Midbrain (tissue), 1 donor: Measurements from ENCODE around the gene CDC42BPB.

Source experiments
- DNase-seq: peaks from one replicate; lab custom pipeline; 2025; lab: John Stamatoyannopoulos, UW

Gene CDC42BPB

GRCh38 chr14:103095210-103095778 lies 37.9 kb upstream of the CDC42BPB start:
- DNase-seq: no peak

DNA sequence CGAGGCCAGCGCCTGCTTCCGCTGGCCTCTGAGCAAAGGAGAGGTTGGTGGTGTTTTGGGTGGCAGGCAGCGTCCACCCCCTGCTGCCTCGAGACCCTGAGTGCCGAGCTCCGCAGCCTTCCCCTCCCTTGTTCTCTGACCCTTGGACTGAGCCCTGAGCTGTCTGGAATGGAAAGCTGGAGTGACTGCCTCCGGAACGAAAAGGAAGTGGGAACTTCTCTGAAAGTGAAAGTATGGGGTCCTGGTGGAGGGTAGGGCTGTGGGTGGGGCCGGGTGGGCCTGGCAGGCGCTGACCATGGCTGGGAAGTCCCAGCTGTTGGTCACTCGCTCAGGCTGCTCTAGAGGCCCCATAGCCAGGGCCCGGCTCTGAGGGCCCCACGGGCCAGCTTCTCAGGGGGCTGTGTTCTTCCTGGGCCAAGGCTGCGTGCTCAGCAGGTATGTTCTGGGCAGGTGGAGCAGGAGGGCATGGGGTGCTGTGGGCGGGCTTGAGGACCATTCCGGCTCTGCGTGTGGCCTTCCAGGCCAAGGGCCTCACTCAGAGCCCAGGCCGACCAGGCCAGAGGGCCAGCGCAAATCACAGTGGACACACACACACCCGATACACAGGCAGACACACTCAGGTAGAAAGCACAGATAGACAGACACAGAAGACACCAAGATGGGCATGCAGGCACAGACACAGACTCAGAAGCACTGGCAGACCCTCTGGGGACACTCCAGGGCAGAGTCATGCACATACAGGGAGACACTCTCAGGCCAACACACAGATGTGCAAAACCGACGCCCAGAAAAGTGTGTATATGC lies 37.3 kb upstream of the CDC42BPB start, which contains the start of gene EXOC3L4:
Gene EXOC3L4 (plus strand): TSS at position 320 of the 804 bp plus-strand sequence. CDS start 5,495 bp downstream, outside the sequence.
- DNase-seq: no peak

DNA sequence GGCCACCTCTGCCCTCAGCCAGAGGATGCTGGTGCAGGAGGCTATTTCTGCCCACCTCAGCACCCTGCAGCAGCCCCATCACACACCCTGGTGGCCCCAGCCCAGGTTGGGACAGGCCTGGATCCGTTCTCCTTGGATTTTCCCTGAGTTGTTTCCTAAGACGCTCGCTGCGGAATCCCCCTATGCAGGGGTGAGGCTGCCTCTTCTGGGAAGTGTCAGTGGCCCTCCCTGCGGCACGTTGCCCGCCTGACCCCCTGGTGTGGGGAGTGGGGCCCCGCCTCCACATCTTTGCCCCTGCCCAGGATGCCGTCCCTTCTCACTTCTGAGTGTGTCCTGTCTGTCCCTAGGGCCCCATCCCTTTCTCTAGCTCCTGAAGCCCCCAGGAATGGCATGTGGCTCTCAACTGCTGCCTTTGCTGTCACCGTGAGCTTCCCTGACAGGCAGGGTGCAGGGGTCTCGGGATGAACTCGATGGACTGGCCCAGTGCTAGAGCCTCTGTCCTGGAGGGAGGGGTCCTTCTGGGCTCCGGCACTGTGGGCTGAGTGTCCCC lies 36.6 kb upstream of the CDC42BPB start:
- DNase-seq: no peak

DNA sequence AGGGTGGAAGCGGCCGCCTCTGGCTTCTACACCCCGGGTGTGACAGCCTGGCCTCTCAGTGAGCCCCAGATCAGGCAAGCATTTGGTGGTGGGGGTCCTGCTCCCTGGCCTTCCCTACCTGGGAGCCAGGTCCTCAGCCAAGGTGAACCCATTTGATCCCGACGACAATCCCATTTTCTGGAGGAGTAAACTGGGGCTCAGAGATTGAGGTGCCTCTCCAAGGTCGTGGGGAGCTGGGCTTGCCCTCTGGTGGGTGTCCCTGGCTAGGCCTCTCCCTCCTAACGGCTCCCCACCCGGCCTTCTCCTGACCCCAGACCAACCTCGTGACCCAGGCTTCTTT lies 34.5 kb upstream of the CDC42BPB start:
- DNase-seq: no peak

GRCh38 chr14:103091041-103091882 lies 33.9 kb upstream of the CDC42BPB start:
- DNase-seq: no peak

GRCh38 chr14:103090481-103091020 lies 33.2 kb upstream of the CDC42BPB start:
- no peak for DNase-seq

DNA sequence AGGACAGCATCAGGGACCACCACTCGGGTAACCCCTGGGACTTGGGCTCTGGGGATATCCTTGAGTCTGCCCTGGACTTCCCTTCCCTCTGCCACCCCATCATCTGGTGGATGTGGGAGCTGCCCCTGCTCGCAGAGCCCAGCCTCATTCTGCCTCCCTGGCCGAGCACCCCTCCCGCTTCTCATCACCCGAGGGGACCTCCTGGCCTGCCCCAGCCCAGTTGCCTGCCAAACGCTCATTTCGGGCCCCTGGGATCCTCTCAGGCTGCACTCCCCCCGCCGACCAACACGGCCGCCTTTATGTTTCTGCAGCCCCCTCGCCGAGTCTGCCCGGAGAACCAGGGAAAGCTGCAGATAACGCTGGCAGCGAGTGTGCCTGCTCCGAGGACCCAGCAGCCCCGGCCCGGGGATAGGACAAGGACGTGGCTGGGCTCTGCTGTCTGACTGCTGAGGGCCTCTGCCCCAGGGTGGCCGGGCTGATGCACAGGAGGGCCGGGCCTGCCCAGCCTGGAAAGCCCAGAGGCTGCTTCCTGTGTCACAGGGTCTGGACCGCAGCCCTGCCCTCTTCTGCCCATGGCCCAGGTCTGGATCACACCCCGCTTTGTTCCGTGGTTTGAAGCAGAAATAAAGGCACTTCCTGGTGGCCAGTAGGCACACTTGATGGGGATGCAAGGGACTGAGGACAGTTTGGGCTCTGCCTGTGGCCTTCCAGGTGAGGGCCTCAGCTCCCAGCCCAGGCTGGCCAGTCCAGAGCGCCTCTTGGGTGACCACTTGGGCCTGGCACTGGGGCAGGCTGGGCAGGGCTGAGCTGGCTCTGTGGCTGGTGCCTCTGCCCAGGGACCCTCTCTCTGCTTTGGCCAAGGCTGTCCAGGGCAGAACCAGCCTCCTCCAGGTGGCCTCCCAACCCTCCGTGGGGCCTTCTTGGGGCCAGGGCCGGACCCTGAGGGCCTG lies 32.3 kb upstream of the CDC42BPB start:
- no peak for DNase-seq

- DNase-seq: no peak
These were observed 31.6 kb upstream of the CDC42BPB start for GRCh38 chr14:103088921-103089320.

DNA sequence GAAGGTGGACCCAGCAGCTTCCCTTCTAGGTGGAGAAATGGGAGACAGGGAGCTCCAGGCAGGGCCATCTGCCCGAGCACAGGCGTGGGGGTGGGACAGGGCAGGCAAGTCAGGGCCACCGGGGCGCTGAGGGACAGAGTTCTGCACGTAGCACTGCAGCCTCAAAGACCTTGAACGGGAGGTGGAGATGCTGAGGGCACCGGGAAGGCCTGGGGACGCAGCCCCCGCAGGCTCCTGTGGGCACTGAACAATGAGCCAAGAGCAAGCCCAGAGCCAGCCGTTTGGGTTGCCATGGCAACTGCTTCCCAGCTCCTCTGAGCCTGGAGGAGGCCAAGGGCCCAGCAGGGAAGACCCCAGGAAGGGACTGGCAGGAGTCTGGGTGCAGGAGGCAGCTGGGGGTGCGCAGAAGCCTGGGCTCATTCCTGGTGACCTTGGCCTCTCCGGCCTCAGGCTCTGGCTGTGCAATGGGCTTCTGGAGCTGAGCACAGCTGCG lies 30.0 kb upstream of the CDC42BPB start:
- DNase-seq: no peak

GRCh38 chr14:103086771-103087342 lies 29.5 kb upstream of the CDC42BPB start:
- no peak for DNase-seq

DNA sequence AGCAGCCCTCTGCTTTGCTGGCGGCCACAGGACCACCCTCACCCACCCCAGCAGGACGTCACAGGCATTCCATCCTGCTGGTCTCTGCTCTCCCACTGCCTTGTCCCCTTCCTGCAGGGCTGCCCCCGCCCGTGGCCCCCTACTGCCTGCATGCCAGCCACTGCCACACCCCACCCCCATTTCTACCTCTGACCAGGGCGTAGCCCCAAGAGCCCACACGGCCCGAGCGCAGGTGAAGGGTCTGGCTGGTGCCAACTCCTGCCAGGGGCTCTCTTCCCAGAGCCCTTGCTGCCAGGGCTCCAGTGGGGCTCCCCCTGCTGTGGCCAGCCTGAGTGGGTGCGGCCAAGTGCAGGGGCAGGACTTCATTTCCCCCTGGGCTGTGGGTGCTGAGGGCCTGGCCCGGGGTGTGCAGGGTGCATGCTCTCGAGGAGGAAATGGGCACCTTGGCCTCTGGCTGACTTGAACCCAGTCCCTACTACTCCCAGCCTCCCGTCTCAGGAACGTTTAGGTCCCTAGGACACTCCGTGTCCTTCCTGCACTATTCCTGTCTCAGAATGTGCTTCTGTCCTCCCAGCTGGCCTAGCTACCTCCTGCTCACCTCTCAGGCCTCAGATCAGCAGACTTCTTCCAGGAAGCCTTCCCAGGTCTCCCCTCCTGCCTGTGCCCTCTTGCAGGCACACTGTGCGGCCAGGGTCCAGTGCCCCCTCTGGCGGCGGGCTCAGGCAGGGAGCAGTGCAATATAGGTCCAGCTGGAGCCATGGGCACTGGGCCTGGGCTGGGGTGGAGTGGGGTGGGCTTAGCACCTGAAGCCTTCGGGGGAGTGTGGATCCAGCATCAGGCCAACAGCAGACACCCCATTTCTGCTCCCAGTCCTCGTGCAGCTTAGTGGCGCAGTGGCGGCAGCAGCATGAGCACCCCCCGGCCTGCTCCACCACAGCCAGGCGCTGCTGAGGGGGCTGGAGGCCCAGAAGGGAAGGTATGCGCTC lies 28.1 kb upstream of the CDC42BPB start:
- no peak for DNase-seq

GRCh38 chr14:103084021-103084919 lies 26.9 kb upstream of the CDC42BPB start, which contains the start of gene LBHD2:
Gene LBHD2, plus strand, starts transcription at chr14:103084210. Its CDS starts 1,803 bp downstream, at chr14:103086013.
- no peak for DNase-seq

DNA sequence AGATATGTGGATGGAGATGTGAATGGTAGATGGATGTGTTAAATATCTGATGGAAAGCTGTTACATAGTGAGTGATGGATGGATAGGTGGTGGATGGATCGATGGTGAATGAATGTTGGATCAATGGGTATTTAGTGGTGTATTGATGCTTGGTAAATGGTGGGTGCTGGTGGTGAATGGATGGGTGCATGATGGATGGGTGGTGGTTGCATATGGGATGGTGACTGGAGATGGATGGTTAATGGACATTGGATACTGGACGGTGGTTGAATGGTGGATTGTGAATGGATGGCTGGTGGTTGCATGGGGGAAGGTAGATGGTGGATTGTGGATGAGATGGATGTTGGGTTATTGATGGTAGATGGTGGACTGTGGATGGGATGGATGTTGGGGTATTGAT lies 24.6 kb upstream of the CDC42BPB start:
- DNase-seq: no peak

- no peak for DNase-seq
These were observed 21.7 kb upstream of the CDC42BPB start for GRCh38 chr14:103078860-103079587.

- peak; percentile 61 for DNase-seq
These were observed 21.0 kb upstream of the CDC42BPB start for GRCh38 chr14:103078420-103078749.

GRCh38 chr14:103074729-103075367 lies 17.5 kb upstream of the CDC42BPB start:
- DNase-seq: no peak
